Esophagus squamous epithelium (tissue), 5 donors: Measurements from ENCODE around the gene GEN1. TPM values are rescaled to one million over a fixed set of nuclear protein-coding genes. Genes with fewer than 3 reads are reported as not detected.

Experiments
- DNase-seq: peaks from one replicate; lab custom pipeline; 2025; lab: John Stamatoyannopoulos, UW
- H3K27ac ChIP-seq, 4 donors: fragments of 200-600 bp; sonication (generic); one replicate each; pipeline ENCODE4 v1.5.1; 2016 to 2019; ENCODE audit warnings: mild to moderate bottlenecking in 1 of 4
- H3K27me3 ChIP-seq, 4 donors: fragments of 200-600 bp; sonication (generic); 1 replicate in 3 of 4; 2 replicates in 1 of 4; pipeline versions ENCODE4 v1.5.1 to v1.6.0; 2017 to 2021; ENCODE audit warnings: antibody characterized with exemption in 1 of 4
- H3K36me3 ChIP-seq, 3 donors: fragments of 200-600 bp; sonication (generic); one replicate each; pipeline ENCODE4 v1.5.1; 2016 to 2019
- H3K4me1 ChIP-seq, 3 donors: fragments of 200-600 bp; sonication (generic); one replicate each; pipeline ENCODE4 v1.5.1; 2017 to 2019
- H3K4me3 ChIP-seq, 4 donors: fragments of 200-600 bp; sonication (generic); 1 replicate in 3 of 4; 2 replicates in 1 of 4; pipeline ENCODE4 v1.5.1; 2016 to 2019; ENCODE audit warnings: mild to moderate bottlenecking in 2 of 4, moderate library complexity in 1 of 4
- H3K9me3 ChIP-seq, 3 donors: fragments of 200-600 bp; sonication (generic); one replicate each; pipeline ENCODE4 v1.5.1; 2016 to 2019
- POLR2A ChIP-seq, 4 donors: fragments of 450-650 bp; IDR thresholded peaks; one replicate each; pipeline ENCODE4 v1.6.1; 2017; ENCODE audit warnings: antibody characterized with exemption in 4 of 4, mild to moderate bottlenecking in 4 of 4, moderate library complexity in 3 of 4
- WGBS, 2 donors: methylation state at CpG; one replicate each; pipeline ENCODE4 v1.1.5; 2018; 5-methylcytosine and 5-hydroxymethylcytosine counted together
- intact Hi-C: fragments of 100-400 bp; cut with DNase I; formaldehyde crosslinking; loops from one replicate; pipeline ENCODE4 v1.15.0; 2022
- total RNA-seq, 4 donors: library from RNA; depleted of rRNA; stranded (reverse); fragments of >200 nt; gene quantifications; one replicate each; pipeline ENCODE4 v1.1.0, GENCODE V29; 2016
- TF ChIP-seq, protein P1 (sequence below), 6 experiments: fragments of 450-650 bp in 4 of 6; fragments of 200-600 bp in 2 of 6; sonication (generic) in 2 of 6; IDR thresholded peaks; one replicate each; pipeline ENCODE4 v1.5.1; 2016 to 2019; ENCODE audit warnings: antibody characterized with exemption in 6 of 6, mild to moderate bottlenecking in 4 of 6, moderate library complexity in 4 of 6
- donor health status: DM: yes; HTN: yes; CAD: no.

The GEN1 gene
- total RNA-seq, 4 donors from 2014 or later = 10.2 to 23.4 (median 18.9) TPM

DNA sequence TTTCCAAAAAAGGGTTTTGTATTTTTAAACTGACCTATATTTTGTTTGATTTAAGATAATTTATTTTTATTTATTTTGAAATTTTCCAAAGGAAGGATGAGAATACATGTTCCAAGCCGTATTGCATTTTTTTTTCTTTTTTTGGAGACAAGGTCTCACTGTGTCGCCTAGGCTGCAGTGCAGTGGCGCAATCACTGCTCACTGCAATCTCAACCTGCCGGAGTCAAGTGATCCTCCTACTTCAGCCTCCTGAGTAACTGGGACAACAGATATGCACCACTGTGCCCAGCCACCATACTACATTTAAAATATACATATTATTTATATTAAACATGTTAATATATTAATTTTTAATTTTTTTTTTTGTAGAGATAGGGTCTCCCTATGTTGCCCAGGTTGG, 15.0 kb downstream of the GEN1 start:
- no peak for TF ChIP-seq POLR2A (IDR thresholded peaks at IDR 0.05)
- TF ChIP-seq, protein P1, sequence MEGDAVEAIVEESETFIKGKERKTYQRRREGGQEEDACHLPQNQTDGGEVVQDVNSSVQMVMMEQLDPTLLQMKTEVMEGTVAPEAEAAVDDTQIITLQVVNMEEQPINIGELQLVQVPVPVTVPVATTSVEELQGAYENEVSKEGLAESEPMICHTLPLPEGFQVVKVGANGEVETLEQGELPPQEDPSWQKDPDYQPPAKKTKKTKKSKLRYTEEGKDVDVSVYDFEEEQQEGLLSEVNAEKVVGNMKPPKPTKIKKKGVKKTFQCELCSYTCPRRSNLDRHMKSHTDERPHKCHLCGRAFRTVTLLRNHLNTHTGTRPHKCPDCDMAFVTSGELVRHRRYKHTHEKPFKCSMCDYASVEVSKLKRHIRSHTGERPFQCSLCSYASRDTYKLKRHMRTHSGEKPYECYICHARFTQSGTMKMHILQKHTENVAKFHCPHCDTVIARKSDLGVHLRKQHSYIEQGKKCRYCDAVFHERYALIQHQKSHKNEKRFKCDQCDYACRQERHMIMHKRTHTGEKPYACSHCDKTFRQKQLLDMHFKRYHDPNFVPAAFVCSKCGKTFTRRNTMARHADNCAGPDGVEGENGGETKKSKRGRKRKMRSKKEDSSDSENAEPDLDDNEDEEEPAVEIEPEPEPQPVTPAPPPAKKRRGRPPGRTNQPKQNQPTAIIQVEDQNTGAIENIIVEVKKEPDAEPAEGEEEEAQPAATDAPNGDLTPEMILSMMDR (IDR thresholded peaks at IDR 0.05) = no peak
- no peak overlapping the region for H3K4me3 ChIP-seq
- no peak for DNase-seq
- no peaks in the 10 kb centered on the region for H3K27me3 ChIP-seq
- H3K9me3 ChIP-seq = no peaks in the 10 kb centered on the region
- peaks cover 0 to 47% (median 0%) of the 10 kb centered on the region in 3 donors for H3K36me3 ChIP-seq
- H3K27ac ChIP-seq = no peak overlapping the region
- 91 to 96% methylated on average over 4 of the region's 4 CpGs for WGBS, 2 donors
- no peaks in the 10 kb centered on the region for H3K4me1 ChIP-seq
- intact Hi-C loops = no loop called here

DNA sequence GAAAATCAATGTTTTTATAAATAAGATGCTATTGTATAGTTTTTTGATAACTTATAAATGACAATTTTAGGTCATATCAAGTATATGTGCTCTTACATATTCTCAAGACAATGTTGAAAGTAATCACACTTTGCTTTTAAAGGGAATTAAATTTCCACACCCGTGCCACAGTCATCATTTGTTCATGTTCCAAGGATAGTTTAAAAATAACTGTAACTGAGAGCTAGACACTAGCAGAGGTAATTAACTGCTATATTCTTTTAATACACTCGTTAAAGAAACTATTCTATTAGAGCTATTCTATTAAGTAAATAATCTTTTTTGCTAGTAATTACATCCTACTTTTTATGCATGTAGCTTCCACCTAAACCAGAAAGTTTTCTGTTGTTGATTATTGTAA, 18.0 kb downstream of the GEN1 start:
- H3K9me3 ChIP-seq = no peaks in the 10 kb centered on the region
- no peaks in the 10 kb centered on the region for H3K27me3 ChIP-seq
- no peak for DNase-seq
- TF ChIP-seq, protein P1 (IDR thresholded peaks at IDR 0.05) = no peak
- no peak for TF ChIP-seq POLR2A (IDR thresholded peaks at IDR 0.05)
- H3K36me3 ChIP-seq = peaks cover 0 to 36% (median 0%) of the 10 kb centered on the region in 3 donors
- no peak overlapping the region for H3K4me3 ChIP-seq
- H3K27ac ChIP-seq = no peak overlapping the region
- H3K4me1 ChIP-seq = no peaks in the 10 kb centered on the region
- intact Hi-C loops = no loop called here
- 91 to 92% methylated on average over 2 of the region's 2 CpGs for WGBS, 2 donors

DNA sequence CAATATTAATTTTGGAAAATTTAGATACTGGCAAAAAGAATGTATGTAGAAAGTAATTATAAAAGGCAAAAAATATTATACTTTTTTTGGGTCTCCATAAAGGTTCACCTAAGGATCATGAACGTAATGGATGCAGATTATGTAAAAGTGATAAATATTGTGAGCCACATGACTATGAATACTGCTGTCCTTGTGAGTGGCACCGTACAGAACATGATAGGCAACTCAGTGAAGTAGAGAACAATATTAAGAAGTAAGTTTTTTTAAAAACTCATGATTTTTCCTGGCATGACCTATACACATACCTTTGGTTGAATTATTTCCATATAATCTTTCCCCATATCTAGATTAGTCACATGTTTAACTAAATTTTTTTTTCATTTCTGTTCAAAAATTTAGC, 18.6 kb downstream of the GEN1 start:
- DNase-seq = no peak
- no peak overlapping the region for H3K27ac ChIP-seq
- no peaks in the 10 kb centered on the region for H3K9me3 ChIP-seq
- intact Hi-C loops = no loop called here
- 93% methylated on average over 2 of the region's 2 CpGs for WGBS, 2 donors
- no peaks in the 10 kb centered on the region for H3K27me3 ChIP-seq
- no peak for TF ChIP-seq POLR2A (IDR thresholded peaks at IDR 0.05)
- TF ChIP-seq, protein P1 (IDR thresholded peaks at IDR 0.05) = no peak
- H3K4me3 ChIP-seq = no peak overlapping the region
- peaks cover 0 to 33% (median 0%) of the 10 kb centered on the region in 3 donors for H3K36me3 ChIP-seq
- H3K4me1 ChIP-seq = no peaks in the 10 kb centered on the region

DNA sequence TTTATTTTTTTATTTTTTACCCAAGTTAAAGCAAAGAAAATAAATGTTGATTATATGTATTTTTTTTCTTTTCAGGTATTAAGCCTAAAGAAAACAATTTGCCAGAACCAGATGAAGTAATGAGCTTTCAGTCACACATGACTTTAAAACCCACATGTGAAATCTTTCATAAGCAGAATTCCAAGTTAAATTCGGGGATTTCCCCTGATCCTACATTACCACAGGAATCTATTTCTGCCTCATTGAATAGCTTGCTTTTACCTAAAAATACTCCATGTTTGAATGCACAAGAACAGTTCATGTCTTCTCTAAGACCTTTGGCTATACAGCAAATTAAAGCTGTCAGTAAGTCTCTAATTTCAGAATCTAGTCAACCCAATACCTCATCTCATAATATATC, 26.6 kb downstream of the GEN1 start:
- intact Hi-C loops = no loop called here

DNA sequence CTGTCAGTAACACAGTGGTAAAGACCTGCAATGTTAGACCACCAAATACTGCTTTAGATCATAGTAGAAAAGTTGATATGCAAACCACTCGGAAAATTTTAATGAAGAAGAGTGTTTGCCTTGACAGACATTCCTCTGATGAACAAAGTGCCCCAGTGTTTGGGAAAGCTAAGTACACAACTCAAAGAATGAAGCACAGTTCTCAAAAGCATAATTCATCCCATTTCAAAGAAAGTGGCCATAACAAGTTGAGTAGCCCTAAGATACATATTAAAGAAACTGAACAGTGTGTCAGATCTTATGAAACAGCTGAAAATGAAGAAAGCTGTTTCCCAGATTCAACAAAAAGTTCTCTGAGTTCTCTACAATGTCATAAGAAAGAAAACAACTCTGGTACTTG, 27.5 kb downstream of the GEN1 start:
- no peaks in the 10 kb centered on the region for H3K27me3 ChIP-seq
- no peaks in the 10 kb centered on the region for H3K9me3 ChIP-seq
- H3K36me3 ChIP-seq = peaks cover 0 to 40% (median 0%) of the 10 kb centered on the region in 3 donors
- no peaks in the 10 kb centered on the region for H3K4me1 ChIP-seq
- intact Hi-C loops = no loop called here
- TF ChIP-seq, protein P1 (IDR thresholded peaks at IDR 0.05) = no peak
- TF ChIP-seq POLR2A (IDR thresholded peaks at IDR 0.05) = no peak
- no peak for DNase-seq
- H3K4me3 ChIP-seq = no peak overlapping the region
- H3K27ac ChIP-seq = no peak overlapping the region
- WGBS, 2 donors = 92 to 93% methylated on average over 1 of the region's 1 CpG

More for the DNA sequence above, 26.6 kb downstream of the GEN1 start:
- TF ChIP-seq POLR2A (IDR thresholded peaks at IDR 0.05) = no peak
- TF ChIP-seq, protein P1 (IDR thresholded peaks at IDR 0.05) = no peak
- no peak overlapping the region for H3K4me3 ChIP-seq
- H3K9me3 ChIP-seq = no peaks in the 10 kb centered on the region
- H3K27me3 ChIP-seq = no peaks in the 10 kb centered on the region
- no peak overlapping the region for H3K27ac ChIP-seq
- WGBS, 2 donors = 59 to 81% methylated on average over 1 of the region's 1 CpG
- H3K4me1 ChIP-seq = no peaks in the 10 kb centered on the region
- DNase-seq = no peak
- peaks cover 0 to 40% (median 0%) of the 10 kb centered on the region in 3 donors for H3K36me3 ChIP-seq
